HepG2 (cell line): Measurements from ENCODE around the gene LYRM7. TPM values are rescaled to one million over a fixed set of nuclear protein-coding genes. Genes with fewer than 3 reads are reported as not detected.
A peak's percentile ranks its signal among the peaks of the same experiment; 100 is the strongest.

Source experiments
- ATAC-seq: fragments of 200-7000 bp; cut with Tn5 transposase; 3 replicates; pipeline ENCODE4 v1.9.1; 2020; ENCODE audit warnings: mild to moderate bottlenecking, moderate library complexity
- BruUV-seq: library from RNA; stranded (reverse); fragments of 400-500 nt; replicated peaks from 2 replicates; lab custom pipeline; 2021; lab: Mats Ljungman, UMichigan
- CTCF ChIA-PET: fragments of 300-600 bp; formaldehyde crosslinking; extraction: SDS; loops from one replicate; lab custom pipeline; 2021; ENCODE audit warnings: low total read pairs, inconsistent platforms, low intra/inter-chr PET ratio; lab: Yijun Ruan, JAX
- POLR2A ChIA-PET: fragments of 350-600 bp; sonication (Branson Sonifier 250); formaldehyde crosslinking; loops from one replicate; lab custom pipeline; 2020; ENCODE audit warnings: antibody characterized with exemption, inconsistent platforms; lab: Yijun Ruan, JAX
- DNase-seq: peaks from one replicate; pipeline ENCODE4 v3.0.0-alpha.2; 2015; ENCODE audit warnings: low spot score
- FAIRE-seq: peaks from 3 replicates; lab custom pipeline; 2011; peaks lifted over from hg19 to GRCh38; lab: Jason Lieb, UNC
- H2AFZ ChIP-seq: one replicate; pipeline ENCODE4 v1.6.1; 2011; ENCODE audit warnings: low read length, inconsistent platforms
- H3K27ac ChIP-seq: fragments of 300-600 bp; 3 replicates; pipeline ENCODE4 v1.8.0; 2011; ENCODE audit warnings: mixed run types, mild to moderate bottlenecking, mixed read lengths, low read length, inconsistent platforms; ENCODE audit not compliant: insufficient read depth; ENCODE audit errors: extremely low read length
- H3K27me3 ChIP-seq, 2 experiments: fragments of 200-600 bp in 1 of 2; 2 replicates in 1 of 2; 3 replicates in 1 of 2; pipeline versions ENCODE4 v1.6.0 to v1.8.0; 2011; ENCODE audit warnings: low read length in 2 of 2, mild to moderate bottlenecking in 2 of 2, moderate library complexity in 2 of 2, inconsistent platforms in 1 of 2; ENCODE audit not compliant: insufficient read depth in 2 of 2, control insufficient read depth in 1 of 2
- H3K36me3 ChIP-seq, 2 experiments: fragments of 200-600 bp in 1 of 2; replicated peaks in 1 of 2; 2 replicates in 1 of 2; 3 replicates in 1 of 2; pipeline versions ENCODE4 v1.5.1 to v1.8.0; 2011; ENCODE audit warnings: low read length in 2 of 2, inconsistent platforms in 1 of 2; ENCODE audit not compliant: insufficient read depth in 2 of 2, control insufficient read depth in 1 of 2
- H3K4me1 ChIP-seq: 2 replicates; pipeline ENCODE4 v1.5.1; 2012; ENCODE audit warnings: low read length, inconsistent platforms; ENCODE audit not compliant: insufficient read depth
- H3K4me2 ChIP-seq: 2 replicates; pipeline ENCODE4 v1.6.0; 2011; ENCODE audit warnings: low read depth, low read length, inconsistent platforms
- H3K4me3 ChIP-seq, 3 experiments: fragments of 200-600 bp in 1 of 3; sonication (generic), shearing (Covaris generic) in 1 of 3; replicated peaks in 1 of 3; 2 replicates each; pipeline ENCODE4 v1.5.1; 2011 to 2016; ENCODE audit warnings: low read length in 3 of 3, inconsistent platforms in 2 of 3, low read depth in 2 of 3, mild to moderate bottlenecking in 2 of 3, control low read depth in 1 of 3, mixed read lengths in 1 of 3; ENCODE audit not compliant: insufficient read depth in 1 of 3
- H3K79me2 ChIP-seq: one replicate; pipeline ENCODE4 v1.6.1; 2011; ENCODE audit warnings: low read length, inconsistent platforms; ENCODE audit not compliant: insufficient read depth
- H3K9ac ChIP-seq: 2 replicates; pipeline ENCODE4 v1.6.0; 2011; ENCODE audit warnings: mild to moderate bottlenecking, low read depth, low read length, inconsistent platforms; ENCODE audit not compliant: insufficient read depth
- H3K9me3 ChIP-seq: 2 replicates; pipeline ENCODE4 v1.5.1; 2012; ENCODE audit warnings: mild to moderate bottlenecking, low read length
- H4K20me1 ChIP-seq: 2 replicates; pipeline ENCODE4 v1.6.0; 2011; ENCODE audit warnings: inconsistent platforms, mild to moderate bottlenecking, low read length, moderate library complexity; ENCODE audit not compliant: insufficient read depth
- DNMT3B ChIP-seq: conservative IDR thresholded peaks from 2 replicates; pipeline ENCODE4 v1.6.1; 2016; ENCODE audit warnings: missing biosample characterization, control low read depth
- EHMT2 ChIP-seq: fragments of 200-600 bp; sonication (generic); IDR thresholded peaks from 2 replicates; pipeline ENCODE4 v1.7.0; 2017; ENCODE audit warnings: antibody characterized with exemption, low read depth, low read length, borderline replicate concordance
- ETV6 ChIP-seq: sonication (generic); formaldehyde crosslinking; conservative IDR thresholded peaks from 2 replicates; pipeline ENCODE4 v1.4.0; 2020; ENCODE audit warnings: missing genetic modification reagents
- HOXA7 ChIP-seq: sonication (generic); formaldehyde crosslinking; IDR thresholded peaks from 2 replicates; pipeline ENCODE4 v1.8.1; 2022; ENCODE audit warnings: mild to moderate bottlenecking, missing genetic modification reagents, moderate library complexity
- KDM4B ChIP-seq: sonication (generic); formaldehyde crosslinking; IDR thresholded peaks from 2 replicates; pipeline ENCODE4 v1.4.0; 2020; ENCODE audit warnings: missing genetic modification reagents
- MZF1 ChIP-seq: sonication (generic); formaldehyde crosslinking; IDR thresholded peaks from 2 replicates; pipeline ENCODE4 v1.8.1; 2023; ENCODE audit warnings: mild to moderate bottlenecking, missing genetic modification reagents, borderline replicate concordance
- NFE2L2 ChIP-seq: fragments of 150-350 bp; IDR thresholded peaks from 2 replicates; pipeline ENCODE4 v1.6.1; 2014; ENCODE audit warnings: low read length
- REXO4 ChIP-seq: sonication (generic); formaldehyde crosslinking; IDR thresholded peaks from 2 replicates; pipeline ENCODE4 v1.8.0; 2022; ENCODE audit warnings: missing genetic modification reagents, mild to moderate bottlenecking, borderline replicate concordance
- SALL1 ChIP-seq: sonication (generic); formaldehyde crosslinking; IDR thresholded peaks from 2 replicates; pipeline ENCODE4 v1.8.0; 2022; ENCODE audit warnings: mild to moderate bottlenecking, missing genetic modification reagents
- SIX4 ChIP-seq: sonication (generic); formaldehyde crosslinking; IDR thresholded peaks from 2 replicates; pipeline ENCODE4 v1.4.0; 2020; ENCODE audit warnings: missing genetic modification reagents
- SSRP1 ChIP-seq: IDR thresholded peaks from 2 replicates; pipeline ENCODE4 v1.6.1; 2016; ENCODE audit warnings: control low read depth
- ZBTB10 ChIP-seq: sonication (generic); formaldehyde crosslinking; IDR thresholded peaks from 2 replicates; pipeline ENCODE4 v1.4.0; 2020; ENCODE audit warnings: missing genetic modification reagents, borderline replicate concordance
- ZC3H13 ChIP-seq: sonication (generic); formaldehyde crosslinking; IDR thresholded peaks from 2 replicates; pipeline ENCODE4 v1.8.1; 2023; ENCODE audit warnings: mild to moderate bottlenecking, missing genetic modification reagents, moderate library complexity
- ZNF441 ChIP-seq: sonication (generic); formaldehyde crosslinking; IDR thresholded peaks from 2 replicates; pipeline ENCODE4 v1.7.0; 2021; ENCODE audit warnings: missing genetic modification reagents, borderline replicate concordance
- ZNF790 ChIP-seq: sonication (generic); formaldehyde crosslinking; IDR thresholded peaks from 2 replicates; pipeline ENCODE4 v1.8.0; 2022; ENCODE audit warnings: missing genetic modification reagents, mild to moderate bottlenecking, borderline replicate concordance
- ZSCAN5A ChIP-seq: sonication (generic); formaldehyde crosslinking; IDR thresholded peaks from 2 replicates; pipeline ENCODE4 v1.8.0; 2022; ENCODE audit warnings: mild to moderate bottlenecking, missing genetic modification reagents, borderline replicate concordance
- WGBS: methylation state at CpG from one replicate; pipeline ENCODE4 v1.1.6; 2017; ENCODE audit warnings: low lambda C conversion rate; 5-methylcytosine and 5-hydroxymethylcytosine counted together
- in situ Hi-C: cut with HindIII; loops from 2 replicates; pipeline ENCODE4 v1.10.0; 2017; ENCODE audit warnings: low pct_unique_long_range_greater_than_20kb; ENCODE audit not compliant: extremely low pct_ligation_motif_present
- intact Hi-C: fragments of 100-400 bp; cut with micrococcal nuclease; formaldehyde crosslinking; loops from one replicate; pipeline ENCODE4 v1.10.0; 2022; ENCODE audit not compliant: unreplicated experiment
- polyA plus RNA-seq, 8 experiments: library from polyadenylated mRNA; depleted of rRNA in 3 of 8; stranded (reverse) in 7 of 8; unstranded in 1 of 8; fragments of >200 nt; fragmentation: Illumina TruSeq in 4 of 8; extraction: Trizol in 4 of 8; gene quantifications; 2 replicates each; pipeline versions ENCODE4 v1.2.1 to v1.2.3, GENCODE V29; 2011 to 2016; ENCODE audit warnings: low read depth in 4 of 8, missing spikeins in 1 of 8, mixed read lengths in 1 of 8; ENCODE audit not compliant: insufficient read depth in 1 of 8
- total RNA-seq, 5 experiments: library from RNA; depleted of rRNA; stranded (reverse); fragments of >200 nt; fragmentation: Illumina TruSeq; extraction: Trizol; gene quantifications; 2 replicates each; pipeline ENCODE4 v1.2.3, GENCODE V29; 2016; ENCODE audit warnings: low read depth in 1 of 5
- TF ChIP-seq, protein P1 (sequence below): IDR thresholded peaks from 2 replicates; pipeline ENCODE4 v1.6.1; 2016; ENCODE audit warnings: low read depth

The LYRM7 gene
- total and polyA plus RNA-seq, 2 of the 13 experiments (the other 11 are each of a cell fraction or from before 2014, with no cell fraction given): 3.0 to 5.5 TPM

GRCh38 chr5:131223751-131224386 is 53.1 kb downstream of the LYRM7 start (continued):
- TF ChIP-seq ZSCAN5A (CRISPR knock-in tag) (no peak), SIX4 (CRISPR knock-in tag) (no peak), ZC3H13 (CRISPR knock-in tag) (no peak), SSRP1 (no peak), HOXA7 (CRISPR knock-in tag) (no peak), EHMT2 (no peak), MZF1 (CRISPR knock-in tag) (no peak)

DNA sequence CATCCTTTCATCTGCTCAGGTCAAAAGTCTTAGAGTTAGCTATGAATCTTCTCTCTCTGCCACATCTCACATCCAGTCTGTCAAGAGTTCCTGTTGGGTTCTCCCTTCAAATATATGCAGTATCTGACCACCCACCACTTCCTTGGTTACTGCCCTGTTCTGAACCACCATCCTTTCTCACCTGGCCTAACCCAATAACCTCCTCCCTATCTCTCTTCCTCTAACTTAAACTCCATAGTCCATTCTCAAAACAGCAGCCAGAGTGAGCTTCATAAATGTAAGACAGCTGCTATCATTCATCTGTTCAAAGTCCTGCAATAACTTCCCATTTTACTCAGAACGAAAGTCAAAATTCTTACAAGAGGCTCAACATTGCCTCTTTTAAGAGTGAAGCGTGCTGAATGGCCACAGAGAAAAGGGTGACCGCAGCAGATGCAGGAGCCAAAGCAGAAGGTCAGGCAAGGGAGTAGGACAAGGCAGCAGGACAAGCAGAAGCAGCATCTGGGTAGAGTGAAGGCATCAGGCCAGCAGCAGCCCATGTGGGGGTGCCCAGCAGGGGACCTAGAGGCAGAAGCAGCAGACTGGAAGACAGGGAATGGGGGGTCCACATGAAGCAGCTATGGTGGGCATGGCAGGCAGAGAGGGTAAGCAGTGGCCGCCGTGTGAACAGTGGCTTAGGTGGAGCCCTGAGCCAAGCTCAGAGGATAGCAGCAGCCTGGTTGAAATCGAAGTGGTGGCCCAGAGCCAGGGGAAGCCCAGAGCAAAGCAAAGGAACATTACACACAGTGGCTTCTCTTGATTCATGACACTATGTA is 53.9 kb downstream of the LYRM7 start:
- Histone ChIP-seq H3K36me3 (no peaks in the 10 kb centered on the region), H3K4me1 (no peaks in the 10 kb centered on the region), H2AFZ (no peak overlapping the region), H3K27me3 (peaks cover 0 to 2% of the 10 kb centered on the region in 2 experiments; a peak in 1 of 5 replicates), H3K4me3 (no peak overlapping the region; a peak in 1 of 6 replicates), H4K20me1 (no peaks in the 10 kb centered on the region), H3K9ac (no peak overlapping the region), H3K27ac (no peak overlapping the region), H3K79me2 (no peaks in the 10 kb centered on the region), H3K4me2 (no peak overlapping the region), H3K9me3 (no peaks in the 10 kb centered on the region)
- BruUV-seq: no TSS peak
- DNase-seq (no peak), ATAC-seq (peak; percentile 74), FAIRE-seq (no peak)
- CTCF ChIA-PET: no interaction called here
- POLR2A ChIA-PET: no interaction called here
- intact Hi-C loops: no loop called here
- in situ Hi-C loops: no loop called here
- WGBS: 10% methylated on average over 6 of the region's 6 CpGs
- TF ChIP-seq DNMT3B (CRISPR knock-in tag): no peak
- TF ChIP-seq ZNF441 (CRISPR knock-in tag): no peak
- TF ChIP-seq KDM4B (CRISPR knock-in tag): no peak
- TF ChIP-seq ZBTB10: no peak
- TF ChIP-seq SALL1 (CRISPR knock-in tag): no peak
- no peak for TF ChIP-seq NFE2L2
- no peak for TF ChIP-seq ZNF790 (CRISPR knock-in tag)
- TF ChIP-seq, protein P1, sequence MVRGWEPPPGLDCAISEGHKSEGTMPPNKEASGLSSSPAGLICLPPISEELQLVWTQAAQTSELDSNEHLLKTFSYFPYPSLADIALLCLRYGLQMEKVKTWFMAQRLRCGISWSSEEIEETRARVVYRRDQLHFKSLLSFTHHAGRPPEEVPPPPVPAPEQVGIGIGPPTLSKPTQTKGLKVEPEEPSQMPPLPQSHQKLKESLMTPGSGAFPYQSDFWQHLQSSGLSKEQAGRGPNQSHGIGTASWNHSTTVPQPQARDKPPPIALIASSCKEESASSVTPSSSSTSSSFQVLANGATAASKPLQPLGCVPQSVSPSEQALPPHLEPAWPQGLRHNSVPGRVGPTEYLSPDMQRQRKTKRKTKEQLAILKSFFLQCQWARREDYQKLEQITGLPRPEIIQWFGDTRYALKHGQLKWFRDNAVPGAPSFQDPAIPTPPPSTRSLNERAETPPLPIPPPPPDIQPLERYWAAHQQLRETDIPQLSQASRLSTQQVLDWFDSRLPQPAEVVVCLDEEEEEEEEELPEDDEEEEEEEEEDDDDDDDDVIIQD (CRISPR knock-in tag): no peak
- TF ChIP-seq ETV6 (CRISPR knock-in tag): no peak
- TF ChIP-seq REXO4 (CRISPR knock-in tag): no peak
